Measurements from ENCODE around the gene CCAR1. TPM values are rescaled to one million over a fixed set of nuclear protein-coding genes. Genes with fewer than 3 reads are reported as not detected.
"Not testable (repeated sequence)": the region's sequence is repeated elsewhere in the genome, so short reads cannot be mapped to it uniquely, and the experiment has no call there.

Gene CCAR1
- total RNA-seq, 1 donor from 2014 or later, result 95.2 TPM

DNA sequence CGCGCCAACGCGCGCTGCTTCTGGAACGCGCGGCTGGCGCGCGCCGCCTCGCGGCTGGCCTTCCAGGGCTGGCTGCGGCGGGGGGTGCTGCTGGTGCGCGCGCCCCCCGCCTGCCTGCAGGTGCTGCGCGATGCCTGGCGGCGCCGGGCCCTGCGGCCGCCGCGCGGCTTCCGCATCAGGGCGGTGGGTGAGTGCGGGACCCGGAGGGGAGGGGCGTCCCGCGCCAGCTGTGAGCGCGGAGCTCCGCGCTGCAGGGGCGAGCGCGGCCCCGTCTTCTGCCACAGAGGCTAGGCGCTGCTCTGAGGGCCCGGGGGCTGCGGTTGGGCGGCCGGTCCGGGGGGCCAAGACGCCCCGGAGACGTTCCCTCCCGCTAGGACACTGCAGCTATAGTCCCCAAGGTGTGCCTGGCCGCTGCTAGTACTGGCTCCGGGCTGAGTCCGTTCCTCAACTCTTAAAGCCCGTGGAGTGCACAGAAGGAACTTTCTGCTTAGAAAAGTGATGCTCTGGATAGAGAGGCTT, 107.1 kb downstream of the CCAR1 start:
- intact Hi-C loops (cut with micrococcal nuclease), result not testable (repeated sequence)

DNA sequence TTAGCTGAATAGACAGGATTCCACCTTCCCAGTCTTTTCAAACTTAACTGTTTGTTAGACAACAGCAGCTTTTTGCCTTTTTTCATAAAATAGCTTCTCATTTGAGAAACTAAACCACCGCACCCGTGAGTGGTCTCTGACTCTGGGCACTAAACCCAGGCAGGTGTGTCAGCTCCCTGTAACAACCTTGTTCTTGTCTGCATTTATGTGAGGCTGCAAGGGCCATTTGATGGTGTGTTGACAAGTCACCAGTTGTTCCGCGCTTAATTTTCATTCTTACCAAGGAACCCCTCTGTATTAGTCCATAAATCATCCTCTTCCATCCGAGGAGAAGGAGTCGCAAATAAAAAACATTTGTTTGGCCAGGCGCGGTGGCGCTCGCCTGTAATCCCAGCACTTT, 107.8 kb downstream of the CCAR1 start:
- intact Hi-C loops (cut with micrococcal nuclease), result no loop called here
- Mint-ChIP-seq H3K4me3 (peak overlapping the region; percentile 47), H3K27ac (no peak overlapping the region)

More for the DNA sequence above, 107.1 kb downstream of the CCAR1 start:
- not testable (repeated sequence) for H3K36me3 Mint-ChIP-seq (ENCODE audit: low read depth); H3K4me1 Mint-ChIP-seq; H3K27ac Mint-ChIP-seq; H3K9me3 Mint-ChIP-seq
- Mint-ChIP-seq H3K4me3 (peak overlapping the region; percentile 47), H3K27me3 (peaks cover 24% of the 10 kb centered on the region)
- DNase-seq, result peak; percentile 71

DNA sequence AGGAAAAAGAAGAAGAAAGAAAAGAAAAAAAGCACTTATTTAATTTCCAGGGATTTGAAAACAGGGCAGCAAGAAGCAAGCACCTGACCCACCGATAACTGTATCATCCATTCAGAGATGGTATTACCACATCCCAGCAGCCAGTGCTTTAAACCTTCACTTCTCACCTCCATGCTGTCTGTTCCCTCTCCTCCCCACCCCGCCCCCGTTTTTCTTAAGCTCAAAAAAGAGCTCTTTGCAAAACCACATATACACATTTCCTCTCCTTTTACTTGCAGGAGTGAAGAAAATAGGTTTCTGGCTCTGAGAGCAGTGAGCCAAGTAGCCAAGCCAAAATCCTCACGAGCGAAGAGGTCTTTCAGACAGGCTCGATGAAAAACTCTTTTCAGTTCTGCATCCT, 108.5 kb downstream of the CCAR1 start:
- Mint-ChIP-seq H3K27ac (no peak overlapping the region), H3K36me3 (ENCODE audit: low read depth) (no peaks in the 10 kb centered on the region), H3K4me1 (peaks cover 5% of the 10 kb centered on the region), H3K27me3 (peaks cover 24% of the 10 kb centered on the region), H3K4me3 (no peak overlapping the region), H3K9me3 (no peaks in the 10 kb centered on the region)
- intact Hi-C loops (cut with micrococcal nuclease), result no loop called here
- no peak for DNase-seq

More for the DNA sequence above, 107.8 kb downstream of the CCAR1 start:
- peaks cover 24% of the 10 kb centered on the region for H3K27me3 Mint-ChIP-seq
- no peaks in the 10 kb centered on the region for H3K9me3 Mint-ChIP-seq
- no peaks in the 10 kb centered on the region for H3K36me3 Mint-ChIP-seq (ENCODE audit: low read depth)
- no peak for DNase-seq
- H3K4me1 Mint-ChIP-seq, result peaks cover 5% of the 10 kb centered on the region

DNA sequence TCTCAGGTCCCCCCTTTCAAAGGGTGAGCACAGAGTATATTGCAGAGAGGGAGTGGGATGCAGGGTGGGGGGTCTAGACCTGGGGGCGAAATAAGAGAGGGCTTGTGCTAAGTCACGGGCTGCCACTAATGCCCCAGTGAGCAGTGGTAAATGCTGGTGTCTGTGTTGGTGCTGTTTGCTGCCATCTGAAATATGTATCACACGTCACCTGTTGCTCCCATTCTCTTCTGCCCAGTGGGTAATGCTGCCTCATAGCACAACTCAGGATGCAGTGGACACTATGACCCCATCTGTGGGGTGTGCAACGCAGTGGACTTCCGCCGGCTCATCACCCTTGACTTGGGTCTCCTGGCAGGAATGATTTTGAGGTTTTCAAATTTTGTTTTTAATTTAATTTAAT, 108.9 kb downstream of the CCAR1 start:
- Mint-ChIP-seq H3K27ac (no peak overlapping the region), H3K27me3 (peaks cover 24% of the 10 kb centered on the region), H3K4me1 (peaks cover 5% of the 10 kb centered on the region), H3K9me3 (no peaks in the 10 kb centered on the region), H3K4me3 (no peak overlapping the region), H3K36me3 (ENCODE audit: low read depth) (no peaks in the 10 kb centered on the region)
- intact Hi-C loops (cut with micrococcal nuclease), result no loop called here
- DNase-seq, result no peak

DNA sequence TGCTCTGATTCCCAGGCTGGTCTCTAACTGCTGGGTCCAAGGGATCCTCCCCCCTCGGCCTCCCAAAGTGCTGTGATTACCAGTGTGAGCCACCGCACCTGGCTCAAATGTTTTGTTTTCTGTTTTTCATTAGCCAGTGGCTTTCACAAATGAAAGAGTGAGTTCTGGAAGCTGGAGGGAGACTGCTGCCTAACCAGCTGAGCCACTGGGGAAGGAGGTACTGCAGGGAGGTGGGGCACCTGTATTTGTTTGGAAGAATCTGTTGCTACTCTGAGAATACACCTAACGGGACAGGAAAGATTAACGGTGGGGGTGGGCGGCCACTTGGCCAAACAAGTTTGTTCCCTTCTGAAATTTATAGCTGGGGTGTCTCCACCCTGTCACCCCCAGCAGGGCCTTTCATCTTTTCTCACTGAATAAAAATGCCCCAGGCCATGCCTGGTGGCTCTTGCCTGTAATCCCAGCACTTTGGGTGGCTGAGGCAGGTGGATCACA, 111.0 kb downstream of the CCAR1 start:
- intact Hi-C loops (cut with micrococcal nuclease), result no loop called here
- no peaks in the 10 kb centered on the region for H3K36me3 Mint-ChIP-seq (ENCODE audit: low read depth)
- DNase-seq, result no peak
- H3K4me1 Mint-ChIP-seq, result peaks cover 1% of the 10 kb centered on the region
- H3K27ac Mint-ChIP-seq, result no peak overlapping the region
- no peaks in the 10 kb centered on the region for H3K9me3 Mint-ChIP-seq
- H3K4me3 Mint-ChIP-seq, result no peak overlapping the region
- peaks cover 21% of the 10 kb centered on the region for H3K27me3 Mint-ChIP-seq

DNA sequence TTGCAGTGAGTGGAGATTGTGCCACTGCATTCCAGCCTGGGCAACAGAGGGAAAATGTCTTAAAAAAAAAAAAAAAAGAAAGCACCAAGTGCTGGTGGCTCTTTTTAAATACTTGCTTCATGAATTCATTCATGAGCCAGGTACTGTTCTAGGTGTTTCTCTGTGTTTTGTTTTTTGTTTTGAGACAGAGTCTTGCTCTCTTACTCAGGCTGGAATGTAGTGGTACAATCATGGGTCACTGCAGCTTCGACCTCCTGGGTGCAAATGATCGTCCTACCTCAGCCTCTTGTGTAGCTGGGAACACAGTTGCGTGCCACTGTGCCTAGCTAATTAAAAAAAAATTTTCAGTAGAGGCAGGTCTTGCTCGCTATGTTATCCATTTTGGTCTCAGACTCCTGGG, 111.6 kb downstream of the CCAR1 start:
- Mint-ChIP-seq H3K36me3 (ENCODE audit: low read depth) (no peaks in the 10 kb centered on the region), H3K27me3 (peaks cover 21% of the 10 kb centered on the region), H3K4me3 (no peak overlapping the region), H3K27ac (no peak overlapping the region), H3K9me3 (no peaks in the 10 kb centered on the region), H3K4me1 (peaks cover 1% of the 10 kb centered on the region)
- no peak for DNase-seq
- intact Hi-C loops (cut with micrococcal nuclease), result no loop called here

DNA sequence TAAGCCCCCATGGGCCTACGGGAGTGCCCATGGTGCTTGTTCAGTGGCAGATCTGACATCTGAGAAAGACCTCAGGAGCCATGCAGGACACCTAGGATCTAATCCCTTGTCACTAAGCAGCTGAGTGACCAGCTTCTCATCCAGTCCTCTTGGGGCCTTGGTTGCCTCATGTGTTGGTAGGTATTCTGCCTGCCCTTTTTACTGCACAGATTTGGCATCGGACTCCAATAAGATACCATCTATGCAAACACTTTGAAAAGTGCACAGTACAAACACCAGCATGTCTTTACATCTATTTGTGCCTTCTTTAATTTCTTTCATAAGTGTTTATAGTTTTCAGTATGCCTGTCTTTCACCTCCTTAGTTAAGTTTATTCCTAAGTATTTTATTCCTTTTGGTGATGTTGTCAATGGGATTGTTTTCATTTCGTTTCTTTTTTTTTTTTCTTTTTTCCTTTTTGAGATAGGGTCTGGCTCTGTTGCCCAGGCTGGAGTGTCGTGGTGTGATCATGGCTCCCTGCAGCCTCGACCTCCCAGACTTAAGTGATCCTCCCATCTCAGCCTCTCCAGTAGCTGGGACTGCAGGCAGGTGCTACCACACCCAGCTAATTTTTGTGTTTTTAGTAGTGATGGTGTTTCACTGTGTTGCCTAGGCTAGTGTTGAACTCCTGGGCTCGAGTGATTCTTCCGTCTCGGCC, 116.7 kb downstream of the CCAR1 start:
- intact Hi-C loops (cut with micrococcal nuclease), result no loop called here
- Mint-ChIP-seq H3K27me3 (no peaks in the 10 kb centered on the region), H3K4me1 (no peaks in the 10 kb centered on the region), H3K9me3 (no peaks in the 10 kb centered on the region), H3K27ac (no peak overlapping the region), H3K36me3 (ENCODE audit: low read depth) (no peaks in the 10 kb centered on the region), H3K4me3 (no peak overlapping the region)
- no peak for DNase-seq

DNA sequence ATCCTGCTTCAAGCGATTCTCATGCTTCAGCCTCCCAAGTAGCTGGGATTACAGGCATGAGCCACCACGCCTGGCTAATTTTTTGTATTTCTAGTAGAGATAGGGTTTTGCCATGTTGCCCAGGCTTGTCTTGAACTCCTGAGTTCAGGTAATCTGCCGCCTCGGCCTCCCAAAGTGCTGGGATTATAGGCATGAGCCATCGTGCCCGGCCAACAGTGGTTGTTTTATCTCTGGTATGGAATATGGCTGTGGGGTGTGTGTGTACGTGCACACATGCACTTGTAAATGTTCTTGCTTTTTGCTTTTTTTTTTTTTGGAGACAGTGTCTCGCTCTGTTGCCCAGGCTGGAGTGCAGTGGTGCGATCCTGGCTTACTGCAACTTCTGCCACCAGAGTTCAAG, 119.6 kb downstream of the CCAR1 start:
- H3K9me3 Mint-ChIP-seq; H3K4me3 Mint-ChIP-seq; H3K27me3 Mint-ChIP-seq; intact Hi-C loops (cut with micrococcal nuclease); H3K4me1 Mint-ChIP-seq; H3K36me3 Mint-ChIP-seq (ENCODE audit: low read depth); DNase-seq; H3K27ac Mint-ChIP-seq: not testable (repeated sequence)

Other genes starting within 250 kb of the CCAR1 start
- gene DNA2, start 249.3 kb upstream of the CCAR1 start, total RNA-seq, result 58.0 and 59.1 TPM in 2 replicates
- gene SLC25A16, start 193.7 kb upstream of the CCAR1 start, total RNA-seq, result 15.3 and 15.9 TPM in 2 replicates
- gene TET1, start 160.9 kb upstream of the CCAR1 start, total RNA-seq, result 0.96 and 1.2 TPM in 2 replicates
- gene STOX1, start 106.3 kb downstream of the CCAR1 start, total RNA-seq, result 0.76 and 0.82 TPM in 2 replicates
- gene DDX50, start 180.1 kb downstream of the CCAR1 start, total RNA-seq, result 60.2 and 63.0 TPM in 2 replicates
- gene DDX21, start 234.9 kb downstream of the CCAR1 start, total RNA-seq, result 284 and 286 TPM in 2 replicates

All from activated CD4-positive, alpha-beta T cell treated with anti-CD3 and anti-CD28 coated beads, Interleukin-2, amount 10 ng/mL, durations not matched to agents 24 days and 14 days (primary cell).